Small intestine (tissue), 16 donors: Measurements from ENCODE around the gene MGAT4B. TPM values are rescaled to one million over a fixed set of nuclear protein-coding genes. Genes with fewer than 3 reads are reported as not detected.

Source experiments
- DNase-seq, 2 donors: peaks; one replicate each; pipeline versions ENCODE4 v3.0.0 to v3.0.0-alpha.2; 2013
- FAIRE-seq: peaks from 2 replicates; lab custom pipeline; 2012; peaks lifted over from hg19 to GRCh38; lab: Jason Lieb, UNC
- H3K27ac ChIP-seq, 3 donors: one replicate each; pipeline ENCODE4 v1.5.1; 2013; ENCODE audit warnings: low read length in 2 of 3, mild to moderate bottlenecking in 2 of 3, control low read depth in 1 of 3, inconsistent platforms in 1 of 3, low read depth in 1 of 3, moderate library complexity in 1 of 3
- H3K27me3 ChIP-seq, 3 donors: one replicate each; pipeline ENCODE4 v1.6.1; 2013; ENCODE audit warnings: low read length in 3 of 3, inconsistent platforms in 1 of 3; ENCODE audit not compliant: control insufficient read depth in 3 of 3, insufficient read depth in 3 of 3
- H3K36me3 ChIP-seq, 3 donors: one replicate each; pipeline ENCODE4 v1.6.1; 2013; ENCODE audit warnings: low read length in 3 of 3, inconsistent platforms in 1 of 3, low read depth in 1 of 3, mild to moderate bottlenecking in 1 of 3, moderate library complexity in 1 of 3; ENCODE audit not compliant: control insufficient read depth in 3 of 3, insufficient read depth in 2 of 3
- H3K4me1 ChIP-seq, 3 donors: one replicate each; pipeline ENCODE4 v1.6.1; 2013; ENCODE audit warnings: low read length in 2 of 3, inconsistent platforms in 1 of 3, low read depth in 1 of 3, mild to moderate bottlenecking in 1 of 3, moderate library complexity in 1 of 3; ENCODE audit not compliant: control insufficient read depth in 3 of 3, insufficient read depth in 2 of 3
- H3K4me3 ChIP-seq, 3 donors: one replicate each; pipeline ENCODE4 v1.5.1; 2013; ENCODE audit warnings: low read length in 3 of 3, control low read depth in 1 of 3, inconsistent platforms in 1 of 3, low read depth in 1 of 3, mild to moderate bottlenecking in 1 of 3, moderate library complexity in 1 of 3
- H3K9me3 ChIP-seq, 2 donors: one replicate each; pipeline ENCODE4 v1.6.1; 2013; ENCODE audit warnings: low read depth in 1 of 2, low read length in 1 of 2; ENCODE audit not compliant: control insufficient read depth in 2 of 2, insufficient read depth in 1 of 2
- WGBS, 3 donors: extraction: QIAGEN DNeasy Blood & Tissue Kit; methylation state at CpG; one replicate each; pipeline ENCODE4 v1.1.7; 2013; 5-methylcytosine and 5-hydroxymethylcytosine counted together
- long read RNA-seq, 10 donors: transcript quantifications; one replicate each; lab custom pipeline, GENCODE V29; 2026
- polyA plus RNA-seq, 4 donors: library from polyadenylated mRNA; stranded (reverse) in 3 of 4; unstranded in 1 of 4; fragments of 200-250 nt in 3 of 4; fragments of 120-200 nt in 1 of 4; gene quantifications; one replicate each; pipeline versions ENCODE4 v1.2.1 to v1.2.3, GENCODE V29; 2013
- donor health status: healthy with polysubstance abuse.
- donor health status: control.
- donor health status: control.
- donor health status: Bipolar disorder and iron deficiency.
- donor health status: healthy.

Gene MGAT4B
- 100 to 1,000 TPM; 180 to 661 (median 401) TPM for polyA plus RNA-seq
- long read RNA-seq, donor 1, transcript MGAT4B-201 (15 exons, 2,446 nt): major isoform, 42 of 69 reads
- long read RNA-seq, donor 1, partial matches to known transcripts: 13 of 69 reads
- long read RNA-seq, donor 1, other reads (novel, unspliced or antisense): 9 of 69 reads
- long read RNA-seq, donor 2, transcript MGAT4B-201 (15 exons, 2,446 nt): major isoform, 10 of 11 reads
- long read RNA-seq, donor 2, partial matches to known transcripts: 0 of 11 reads
- long read RNA-seq, donor 2, other reads (novel, unspliced or antisense): 0 of 11 reads
- long read RNA-seq, donor 3, transcript MGAT4B-201 (15 exons, 2,446 nt): major isoform, 8 of 22 reads
- long read RNA-seq, donor 3, partial matches to known transcripts: 7 of 22 reads
- long read RNA-seq, donor 3, other reads (novel, unspliced or antisense): 0 of 22 reads
- long read RNA-seq, donor 4: 0 reads
- long read RNA-seq, donor 5, partial matches to known transcripts: 9 of 12 reads
- long read RNA-seq, donor 5, other reads (novel, unspliced or antisense): 0 of 12 reads
- long read RNA-seq, donor 6, transcript MGAT4B-201 (15 exons, 2,446 nt): major isoform, 11 of 12 reads
- long read RNA-seq, donor 6, partial matches to known transcripts: 0 of 12 reads
- long read RNA-seq, donor 6, other reads (novel, unspliced or antisense): 0 of 12 reads
- long read RNA-seq, donor 7, transcript MGAT4B-201 (15 exons, 2,446 nt): major isoform, 24 of 24 reads
- long read RNA-seq, donor 7, partial matches to known transcripts: 0 of 24 reads
- long read RNA-seq, donor 7, other reads (novel, unspliced or antisense): 0 of 24 reads
- long read RNA-seq, donor 8, partial matches to known transcripts: 0 of 1 reads
- long read RNA-seq, donor 8, other reads (novel, unspliced or antisense): 0 of 1 reads
- long read RNA-seq, donor 9, partial matches to known transcripts: 0 of 6 reads
- long read RNA-seq, donor 9, other reads (novel, unspliced or antisense): 0 of 6 reads
- long read RNA-seq, donor 10, transcript MGAT4B-201 (15 exons, 2,446 nt): major isoform, 23 of 23 reads
- long read RNA-seq, donor 10, partial matches to known transcripts: 0 of 23 reads
- long read RNA-seq, donor 10, other reads (novel, unspliced or antisense): 0 of 23 reads

DNA sequence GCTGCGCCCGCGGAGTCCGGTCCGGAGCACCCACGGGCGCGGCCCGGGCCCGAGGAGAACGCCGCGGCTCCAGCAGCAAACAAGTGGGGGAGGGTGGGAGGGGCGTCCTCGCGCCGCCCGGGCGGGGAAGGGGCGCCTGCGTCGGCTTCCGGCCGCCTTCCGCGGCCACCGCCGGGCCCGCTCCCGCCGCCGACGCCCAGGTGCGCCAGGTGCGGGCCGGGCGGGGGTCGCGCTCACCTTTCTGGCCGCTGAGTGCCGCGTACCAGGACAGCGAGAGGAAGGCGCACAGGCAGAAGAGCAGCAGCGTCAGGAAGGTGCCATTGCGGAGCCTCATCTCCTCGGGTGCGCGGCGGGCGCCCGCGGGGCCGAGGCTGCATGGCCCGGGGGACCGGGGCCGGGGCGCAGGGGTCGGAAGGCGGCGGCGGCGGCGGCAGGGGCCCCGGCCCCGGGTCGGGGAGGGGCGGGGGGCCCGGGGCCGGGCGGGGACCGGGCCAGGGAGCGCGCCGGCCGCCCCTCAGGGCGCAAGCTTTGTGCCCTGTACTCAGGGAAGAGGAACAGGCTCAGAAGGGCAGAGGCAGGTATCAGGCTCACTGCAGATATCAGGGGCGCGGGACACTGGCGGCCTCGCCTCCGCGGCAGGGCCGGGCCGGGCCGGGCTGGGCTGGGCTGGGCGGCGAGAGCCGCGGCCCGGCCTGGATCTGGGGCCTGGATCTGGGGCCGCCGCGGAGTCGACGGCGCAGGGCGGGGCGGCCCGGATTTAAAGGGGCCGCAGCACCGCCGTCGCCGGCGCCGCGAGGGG, at the start of gene MGAT4B:
TSS of gene MGAT4B (minus strand) at position 617 of the 799 bp plus-strand sequence. CDS start at position 334, 283 bp downstream.
- FAIRE-seq: no peak

DNA sequence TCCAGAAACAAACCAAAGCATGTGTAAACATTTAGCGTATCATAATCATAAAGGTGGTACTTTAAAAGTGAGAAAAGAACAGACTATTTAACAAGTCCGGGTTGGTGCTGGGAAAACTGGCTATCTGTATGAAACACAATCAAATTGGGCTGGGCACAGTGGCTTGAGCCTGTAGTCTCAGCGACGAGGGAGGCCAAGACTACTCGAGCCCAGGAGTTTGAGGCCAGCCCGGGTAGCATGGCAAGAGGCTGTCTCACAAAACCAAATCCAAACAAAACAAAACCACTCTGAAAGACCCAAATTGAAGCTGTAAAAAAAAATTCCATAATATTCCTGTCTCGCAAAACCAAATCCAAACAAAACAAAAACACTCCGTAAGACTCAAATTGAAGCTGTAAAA, 47.7 kb upstream of the MGAT4B start:
- Histone ChIP-seq H3K4me3 (no peak overlapping the region), H3K27ac (no peak overlapping the region), H3K36me3 (peaks cover 0 to 45% (median 9%) of the 10 kb centered on the region in 3 donors), H3K9me3 (no peaks in the 10 kb centered on the region), H3K27me3 (no peaks in the 10 kb centered on the region), H3K4me1 (no peaks in the 10 kb centered on the region)
- 92 to 98% (median 93%) methylated on average over 8 of the region's 8 CpGs for WGBS, 3 donors
- FAIRE-seq: no peak
- no peak for DNase-seq

More for the DNA sequence above, at the start of gene MGAT4B:
- 0 to 1% (median 1%) methylated on average over 22 to 108 of the region's 108 CpGs for WGBS, 3 donors
- H3K4me1 ChIP-seq: peaks cover 0 to 39% (median 7%) of the 10 kb centered on the region in 3 donors
- H3K27ac ChIP-seq: peak within 1 kb of the TSS; percentile 94 to 100 (median 94)
- peak within 1 kb of the TSS; percentile 57 to 99 (median 89) for H3K4me3 ChIP-seq
- peaks cover 0 to 7% of the 10 kb centered on the region in 2 donors for H3K9me3 ChIP-seq
- no peaks in the 10 kb centered on the region for H3K27me3 ChIP-seq
- peaks cover 0 to 36% (median 2%) of the 10 kb centered on the region in 3 donors for H3K36me3 ChIP-seq
- peak; percentile 88 to 93 for DNase-seq

DNA sequence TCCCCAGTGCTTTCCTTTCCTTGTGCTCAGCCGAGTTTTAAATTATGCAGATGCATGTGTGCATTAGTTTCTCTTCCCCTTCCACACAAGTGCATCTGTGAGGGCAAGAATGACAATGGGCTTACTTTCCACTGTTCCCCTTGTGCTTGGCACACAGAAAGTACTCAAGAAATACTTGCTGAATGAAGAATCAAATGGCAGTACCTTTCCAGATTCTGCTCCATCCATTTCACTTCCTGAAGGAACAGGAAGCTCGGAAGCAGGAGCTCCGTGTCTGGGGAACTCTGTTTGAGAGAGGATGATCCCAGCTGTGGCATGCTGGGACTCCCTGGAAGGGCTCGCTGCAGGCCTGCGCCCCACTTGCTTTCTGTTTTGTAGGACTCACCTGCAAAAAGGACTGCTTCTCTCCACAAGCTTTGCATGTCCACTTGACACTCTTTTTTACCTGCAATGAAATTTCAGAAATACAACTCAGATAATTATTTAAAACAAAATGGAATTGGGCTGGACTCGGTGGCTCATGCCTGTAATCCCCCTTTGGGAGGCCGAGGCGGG, 46.4 kb upstream of the MGAT4B start:
- Histone ChIP-seq H3K4me1 (no peaks in the 10 kb centered on the region), H3K27ac (no peak overlapping the region), H3K36me3 (peaks cover 0 to 47% (median 9%) of the 10 kb centered on the region in 3 donors), H3K27me3 (no peaks in the 10 kb centered on the region), H3K4me3 (no peak overlapping the region), H3K9me3 (no peaks in the 10 kb centered on the region)
- FAIRE-seq (no peak), DNase-seq (no peak)
- 81 to 84% (median 82%) methylated on average over 8 of the region's 8 CpGs for WGBS, 3 donors

DNA sequence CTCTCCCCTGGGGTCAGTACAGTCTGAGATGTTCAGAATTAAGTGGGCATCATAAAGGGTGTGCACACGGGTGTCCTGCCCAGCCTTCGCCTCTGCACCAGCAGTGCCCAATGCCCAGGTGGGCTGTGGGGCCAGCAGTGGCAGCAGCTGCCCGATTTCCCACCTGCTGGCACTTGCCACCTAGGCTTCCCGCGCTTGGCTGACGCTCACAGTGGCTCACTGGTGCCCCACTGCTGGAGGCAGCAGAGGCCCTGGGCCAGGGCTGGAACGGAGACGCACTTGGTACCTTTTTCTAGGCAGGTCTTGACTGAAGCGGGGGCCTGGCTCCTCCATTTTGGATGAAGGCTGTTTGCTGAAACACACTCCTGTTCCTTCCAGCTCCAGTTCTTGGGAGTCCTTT, 35.0 kb upstream of the MGAT4B start:
- H3K9me3 ChIP-seq: peaks cover 0 to 4% of the 10 kb centered on the region in 2 donors
- peaks cover 7 to 77% (median 13%) of the 10 kb centered on the region in 3 donors for H3K36me3 ChIP-seq
- H3K27me3 ChIP-seq: no peaks in the 10 kb centered on the region
- no peak for DNase-seq
- FAIRE-seq: no peak
- H3K27ac ChIP-seq: no peak overlapping the region
- 89 to 94% (median 93%) methylated on average over 9 of the region's 9 CpGs for WGBS, 3 donors
- H3K4me3 ChIP-seq: no peak overlapping the region
- peaks cover 0 to under 1% (median under 1%) of the 10 kb centered on the region in 3 donors for H3K4me1 ChIP-seq

DNA sequence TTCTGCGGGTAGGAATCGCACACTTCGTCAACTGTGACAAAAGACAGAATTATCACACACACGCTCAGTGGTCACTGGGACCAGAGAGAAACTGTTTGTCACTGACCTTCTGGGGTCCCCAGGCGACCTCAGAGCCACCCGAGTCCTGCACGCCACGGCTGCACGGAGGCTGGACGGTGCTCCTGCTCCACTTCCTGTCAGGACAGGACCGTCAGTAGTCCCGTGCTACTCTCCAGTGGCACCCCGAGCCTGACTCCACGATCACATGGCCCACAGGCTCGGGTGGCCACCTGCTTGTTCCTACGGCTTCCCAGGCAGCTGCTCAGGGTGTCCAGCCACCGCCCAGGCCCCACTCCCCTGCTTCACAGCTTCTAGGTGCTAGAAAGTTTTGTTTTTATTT, 34.1 kb upstream of the MGAT4B start:
- no peak overlapping the region for H3K27ac ChIP-seq
- no peak overlapping the region for H3K4me3 ChIP-seq
- no peak for DNase-seq
- 89 to 92% (median 91%) methylated on average over 17 of the region's 17 CpGs for WGBS, 3 donors
- H3K27me3 ChIP-seq: no peaks in the 10 kb centered on the region
- H3K36me3 ChIP-seq: peaks cover 13 to 77% (median 15%) of the 10 kb centered on the region in 3 donors
- H3K9me3 ChIP-seq: peaks cover 0 to 4% of the 10 kb centered on the region in 2 donors
- peaks cover 0 to 3% (median 2%) of the 10 kb centered on the region in 3 donors for H3K4me1 ChIP-seq
- FAIRE-seq: no peak

DNA sequence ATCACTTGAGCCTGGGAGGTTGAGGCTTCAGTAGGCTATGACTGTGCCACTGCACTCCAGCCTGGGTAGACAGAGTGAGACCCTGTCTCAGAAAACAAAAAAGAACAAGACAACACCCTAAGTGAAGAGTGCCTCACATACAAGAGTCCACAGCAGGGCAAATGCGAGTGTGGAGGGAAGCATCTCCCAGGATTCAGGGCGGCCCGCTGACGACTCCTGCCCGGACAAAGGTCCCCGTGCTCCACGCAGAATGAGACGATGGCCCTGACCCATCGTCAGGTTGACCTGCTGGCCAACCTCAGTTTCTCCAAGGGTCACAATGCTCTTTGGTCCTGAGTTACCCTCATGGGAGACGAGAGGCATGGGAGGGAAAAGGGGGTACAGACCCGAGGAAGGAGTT, 33.7 kb upstream of the MGAT4B start:
- Histone ChIP-seq H3K4me1 (peaks cover 0 to 3% (median 2%) of the 10 kb centered on the region in 3 donors), H3K27ac (no peak overlapping the region), H3K9me3 (peaks cover 0 to 4% of the 10 kb centered on the region in 2 donors), H3K4me3 (no peak overlapping the region), H3K27me3 (no peaks in the 10 kb centered on the region), H3K36me3 (peaks cover 13 to 75% (median 15%) of the 10 kb centered on the region in 3 donors)
- FAIRE-seq: no peak
- WGBS, 3 donors: 85 to 90% (median 88%) methylated on average over 11 of the region's 11 CpGs
- DNase-seq: no peak
